Stimulated activated CD4-positive, alpha-beta T cell treated with anti-CD3 and anti-CD28 coated beads, Interleukin-15, amount 100 ng/mL, for 24 hours (primary cell): ENCODE measurements around the gene COX5B.
A peak's percentile ranks its signal among the peaks of the same experiment; 100 is the strongest.
"Not testable (repeated sequence)": the region's sequence is repeated elsewhere in the genome, so short reads cannot be mapped to it uniquely, and the experiment has no call there.

Experiments used
- DNase-seq: peaks from one replicate; pipeline ENCODE4 v3.0.0-alpha.2; 2020

COX5B gene

DNA sequence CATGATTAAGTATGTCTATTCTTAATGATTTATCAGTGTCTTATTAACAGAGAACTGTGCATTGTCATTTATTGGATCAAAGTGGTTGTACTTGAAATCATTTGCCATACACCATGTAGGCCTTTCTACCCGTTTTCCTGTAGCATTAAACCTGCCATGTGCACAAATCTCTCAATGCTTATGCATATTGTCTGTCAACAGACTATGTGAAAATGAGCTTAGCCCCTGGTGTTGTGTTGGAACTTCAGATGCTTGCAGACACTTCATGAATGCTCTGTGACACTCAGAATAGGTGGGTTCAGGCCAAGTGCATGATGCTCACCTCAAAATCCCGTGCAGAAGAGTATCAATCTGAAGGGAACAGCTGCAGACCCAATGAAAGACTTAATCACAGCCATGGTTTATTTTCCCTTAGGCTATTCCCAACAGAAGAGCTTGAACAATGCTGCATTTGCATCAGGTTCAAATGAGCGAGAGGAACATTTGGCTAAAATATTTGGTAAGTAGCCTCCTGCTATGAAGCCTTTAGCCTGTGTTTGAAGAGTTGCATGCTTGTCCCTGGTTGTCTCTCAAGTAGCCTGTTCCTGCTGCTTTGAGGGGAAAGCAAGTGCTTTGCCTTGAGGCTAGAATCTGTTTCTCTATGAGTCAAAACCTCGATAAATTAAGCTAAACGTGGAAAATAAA lies 29.7 kb downstream of the COX5B start:
- no peak for DNase-seq

DNA sequence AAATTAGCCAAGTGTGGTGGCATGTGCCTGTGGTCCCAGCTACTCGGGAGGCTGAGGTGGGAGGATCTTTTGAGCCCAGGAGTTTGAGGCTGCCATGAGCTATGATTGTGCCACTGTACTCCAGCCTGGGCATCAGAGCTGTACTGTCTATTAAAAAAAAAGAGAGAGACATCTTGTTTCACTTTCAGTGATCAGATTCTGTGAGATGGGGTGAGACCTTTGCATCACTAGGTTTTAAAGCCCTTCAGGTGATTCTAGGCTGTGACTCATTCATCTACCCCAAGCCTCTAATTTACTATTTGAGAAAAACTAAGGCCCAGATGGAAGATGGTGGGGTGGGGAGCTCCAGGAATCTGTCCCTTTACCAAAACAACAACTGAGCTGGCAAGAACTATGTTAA lies 30.8 kb downstream of the COX5B start:
- no peak for DNase-seq

DNA sequence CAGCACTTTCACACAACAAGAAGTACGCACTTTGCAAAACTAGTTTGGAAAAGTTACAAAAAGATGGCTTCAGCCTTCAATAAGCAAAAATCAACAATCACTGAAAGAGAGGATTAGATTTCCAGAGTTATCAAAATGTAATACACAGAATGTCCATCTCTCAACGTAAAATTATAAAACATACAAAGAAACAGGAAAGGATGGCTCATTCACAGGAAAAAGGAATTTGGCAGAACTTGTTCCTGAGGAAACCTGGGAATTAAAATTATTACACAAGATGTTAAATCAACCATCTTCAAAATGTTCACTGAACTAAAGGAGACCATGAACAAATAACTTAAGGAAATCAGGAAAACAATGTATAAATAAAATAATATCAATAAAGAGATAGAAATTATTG lies 31.6 kb downstream of the COX5B start:
- no peak for DNase-seq

DNA sequence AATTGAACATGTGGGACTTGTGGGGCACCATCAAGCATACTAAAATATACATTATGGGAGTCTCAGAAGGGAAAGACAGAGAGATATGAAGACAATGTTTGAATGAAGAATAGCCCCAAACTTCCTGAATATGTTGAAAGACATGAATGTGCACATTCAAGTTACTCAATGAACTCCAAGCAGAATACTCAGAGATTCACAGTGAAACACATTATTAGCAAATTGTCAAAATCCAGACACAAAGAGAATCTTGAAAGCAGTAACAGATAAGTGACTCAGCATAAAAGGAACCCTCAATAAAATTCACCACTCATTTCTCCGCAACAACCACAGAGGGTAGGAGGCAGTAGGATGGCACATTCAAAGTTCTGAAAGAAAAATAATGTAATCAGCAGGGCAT lies 32.4 kb downstream of the COX5B start:
- no peak for DNase-seq

DNA sequence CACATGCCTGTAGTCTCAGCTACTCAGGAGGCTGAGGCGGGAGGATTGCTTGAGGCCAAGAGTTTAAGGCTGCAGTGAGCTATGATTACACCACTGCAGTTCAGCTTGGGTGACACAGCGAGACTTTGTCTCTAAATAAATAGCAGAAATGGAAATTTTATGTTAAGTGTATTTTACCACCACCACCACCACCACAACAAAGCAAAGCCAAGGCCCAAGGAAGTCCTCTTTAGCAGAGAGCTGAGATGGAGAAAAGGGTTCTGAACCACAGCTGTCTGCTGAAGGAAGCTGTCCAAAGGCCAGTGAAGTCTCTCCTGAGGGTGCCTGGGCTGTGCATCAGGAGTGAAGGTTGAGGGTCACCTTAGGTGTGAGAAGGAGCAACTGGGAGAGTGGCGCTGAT lies 41.4 kb downstream of the COX5B start:
- DNase-seq: not testable (repeated sequence)

DNA sequence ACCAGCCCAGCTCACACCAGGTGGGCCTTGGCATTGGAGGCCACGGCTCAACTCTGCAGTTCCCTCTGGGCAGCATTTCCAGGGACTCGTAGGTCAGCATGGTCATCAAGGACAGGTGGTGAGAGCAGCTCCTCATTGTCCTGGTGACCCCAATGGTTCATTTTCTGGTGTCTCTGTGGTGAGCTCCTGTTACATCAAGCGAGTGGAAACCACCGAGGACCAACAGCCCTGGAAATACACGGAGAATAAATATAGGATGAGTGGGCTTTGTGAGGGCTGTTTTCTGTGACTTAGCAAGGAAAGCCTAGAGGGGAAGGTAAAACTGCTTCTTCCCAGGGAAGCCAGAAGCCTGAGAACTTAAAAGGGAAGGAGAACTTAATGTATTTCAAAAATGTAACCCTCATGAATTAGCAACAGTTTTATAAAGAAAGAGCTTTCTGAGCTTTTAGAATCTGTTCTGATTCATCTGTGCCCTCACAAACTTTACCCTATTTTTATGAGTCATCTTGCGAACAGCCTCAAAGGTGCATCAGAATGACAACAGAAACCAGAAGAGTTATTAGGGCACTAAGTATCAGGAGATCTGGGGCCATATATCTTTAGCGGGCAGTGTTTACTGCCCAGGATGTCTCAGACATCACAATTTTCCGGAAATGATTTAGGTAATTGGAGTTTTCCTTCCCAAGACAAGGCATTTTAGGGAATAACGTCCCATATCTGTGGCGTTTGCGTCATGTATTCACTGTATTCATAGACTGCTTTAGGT lies 42.4 kb downstream of the COX5B start:
- DNase-seq: no peak

DNA sequence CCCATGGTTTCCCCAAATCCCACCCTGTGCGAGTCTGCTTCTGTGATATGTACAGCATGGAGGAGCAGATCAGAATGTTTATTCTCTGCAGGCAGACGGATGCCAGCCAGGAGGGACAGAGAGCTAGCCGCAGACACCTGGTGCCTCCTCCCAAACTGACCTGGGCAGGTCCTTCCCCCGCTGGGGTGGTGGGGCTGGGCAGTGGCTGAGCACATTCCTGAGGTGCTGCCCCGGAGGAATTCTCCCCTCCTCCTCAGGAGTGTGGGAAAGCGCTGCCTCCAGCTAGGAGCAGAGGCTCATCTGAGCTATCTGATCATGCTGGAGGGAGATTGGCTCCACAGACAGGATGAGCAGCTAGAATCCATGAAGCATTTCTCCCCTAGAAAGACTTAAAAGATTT lies 45.3 kb downstream of the COX5B start:
- no peak for DNase-seq

DNA sequence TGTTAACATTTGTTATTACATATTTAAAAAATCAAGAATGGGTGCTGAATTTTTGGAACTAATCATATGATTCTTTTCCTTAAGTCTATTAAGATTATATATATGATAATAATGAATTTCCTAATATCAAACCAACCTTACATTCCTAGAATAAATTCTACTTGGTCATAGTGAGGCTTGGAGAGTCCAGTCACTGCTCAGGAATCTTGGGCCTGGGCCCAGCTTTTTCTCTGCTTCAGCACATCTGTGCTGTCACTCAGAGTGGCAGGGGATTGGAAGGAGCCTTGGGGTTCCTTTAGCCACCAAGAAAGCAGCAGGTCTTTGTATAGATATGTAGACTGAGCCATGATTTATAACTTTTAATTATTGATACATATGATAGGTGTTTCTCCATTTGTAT lies 47.6 kb downstream of the COX5B start:
- DNase-seq: no peak

DNA sequence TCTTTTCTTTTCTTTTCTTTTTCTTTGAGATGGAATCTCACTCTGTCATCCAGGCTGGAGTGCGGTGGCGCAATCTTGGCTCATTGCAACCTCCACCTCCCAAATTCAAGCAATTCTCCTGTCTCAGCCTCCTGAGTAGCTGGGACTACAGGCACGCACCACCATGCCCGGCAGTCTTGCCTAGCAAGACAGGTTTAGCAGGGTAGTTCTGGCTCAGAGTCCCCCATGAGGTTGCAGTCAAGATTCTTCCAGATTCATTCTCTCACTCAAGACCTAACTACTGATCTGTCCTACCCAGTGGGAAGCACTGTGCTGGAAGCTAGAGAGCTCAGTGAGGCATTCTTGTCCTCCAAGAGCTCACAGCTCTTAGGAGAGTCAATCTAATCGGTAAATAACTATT lies 49.9 kb downstream of the COX5B start:
- no peak for DNase-seq

DNA sequence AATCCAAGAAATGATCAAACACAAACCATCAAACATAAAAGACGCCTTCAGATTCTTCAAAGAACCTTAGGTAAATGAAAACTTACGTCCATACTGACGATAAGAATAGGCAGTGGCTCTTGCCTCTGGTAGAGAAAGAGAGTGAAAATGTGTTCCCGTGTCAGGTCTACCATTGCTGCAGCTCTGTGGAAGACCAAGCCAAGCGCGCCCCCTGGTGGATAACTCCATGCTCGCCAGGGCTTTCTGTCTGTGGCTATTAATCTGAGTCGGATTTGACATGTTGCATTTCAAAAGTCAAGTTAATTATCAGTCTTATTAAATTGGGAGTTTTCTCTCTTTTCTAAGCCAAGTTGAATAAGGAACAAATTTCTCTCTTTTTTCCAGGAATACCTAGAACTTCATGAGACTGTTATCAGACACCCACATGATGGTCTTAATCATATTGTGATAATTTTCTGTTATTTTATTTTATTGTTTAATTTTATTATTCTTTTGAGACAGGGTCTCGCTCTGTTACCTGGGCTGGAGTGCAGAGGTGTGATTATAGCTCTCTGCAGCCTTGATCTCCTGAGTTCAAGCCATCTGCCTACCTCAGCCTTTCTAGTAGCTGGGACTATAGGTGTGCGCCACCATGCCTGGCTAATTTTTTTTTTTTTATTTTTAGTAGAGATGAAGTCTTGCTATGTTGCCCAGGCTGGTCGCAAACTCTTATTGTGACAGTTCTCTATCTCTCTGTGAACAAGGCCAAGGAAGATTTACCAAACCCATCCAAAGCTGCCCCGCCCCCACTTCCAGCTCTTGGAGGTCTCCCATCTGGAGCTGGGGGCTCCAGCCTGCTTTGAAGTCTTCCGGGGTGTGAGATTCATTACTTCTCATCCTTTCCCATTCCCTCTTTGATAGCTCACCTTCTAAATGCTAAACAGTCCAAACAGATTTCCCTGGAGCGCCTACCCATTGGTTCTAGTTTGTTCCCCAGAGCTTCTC lies 51.7 kb downstream of the COX5B start:
- peak; percentile 95 for DNase-seq
